Cardiac muscle cell (in vitro differentiated cells and primary cell): ENCODE results near the gene CCDC90B. TPM values are rescaled to one million over a fixed set of nuclear protein-coding genes. Genes with fewer than 3 reads are reported as not detected.
A peak's percentile ranks its signal among the peaks of the same experiment; 100 is the strongest.

Source experiments
- DNase-seq, 2 donors: peaks; one replicate each; pipeline versions ENCODE4 v3.0.0 to v3.0.0-alpha.2; 2010 to 2017; ENCODE audit warnings: low read depth in 1 of 2, low spot score in 1 of 2
- H3K27ac ChIP-seq: fragments of 200-600 bp; sonication (generic); 2 replicates; pipeline ENCODE4 v1.5.1; 2016
- H3K27me3 ChIP-seq: fragments of 200-600 bp; sonication (generic); 2 replicates; pipeline ENCODE4 v1.6.0; 2016; ENCODE audit warnings: control low read depth
- H3K36me3 ChIP-seq: fragments of 200-600 bp; sonication (generic); 2 replicates; pipeline ENCODE4 v1.5.1; 2016; ENCODE audit warnings: control low read depth
- H3K4me1 ChIP-seq: fragments of 200-600 bp; sonication (generic); 2 replicates; pipeline ENCODE4 v1.8.1; 2017; ENCODE audit warnings: low read depth, mild to moderate bottlenecking, mixed run types
- H3K4me3 ChIP-seq: fragments of 200-600 bp; sonication (generic); 2 replicates; pipeline ENCODE4 v1.5.1; 2016; ENCODE audit warnings: mild to moderate bottlenecking
- H3K9me3 ChIP-seq: fragments of 200-600 bp; sonication (generic); 2 replicates; pipeline ENCODE4 v1.5.1; 2017; ENCODE audit warnings: low read depth, mild to moderate bottlenecking, control low read depth
- polyA plus RNA-seq: library from polyadenylated mRNA; unstranded; fragments of >200 nt; fragmentation: Nextera tagmentation; extraction: Ambion mirVana; gene quantifications from 2 replicates; pipeline ENCODE4 v1.2.1, GENCODE V29; 2016
- total RNA-seq: library from RNA; depleted of rRNA; stranded (reverse); fragments of >200 nt; gene quantifications from 2 replicates; pipeline ENCODE4 v1.2.3, GENCODE V29; 2016
- TF ChIP-seq, protein P1 (sequence below): IDR thresholded peaks from 2 replicates; pipeline ENCODE4 v1.5.1; 2012; ENCODE audit warnings: low read depth, mild to moderate bottlenecking, low read length

The CCDC90B gene
- total and polyA plus RNA-seq, 2 experiments from 2014 or later, result 58.8 to 94.1 TPM

DNA sequence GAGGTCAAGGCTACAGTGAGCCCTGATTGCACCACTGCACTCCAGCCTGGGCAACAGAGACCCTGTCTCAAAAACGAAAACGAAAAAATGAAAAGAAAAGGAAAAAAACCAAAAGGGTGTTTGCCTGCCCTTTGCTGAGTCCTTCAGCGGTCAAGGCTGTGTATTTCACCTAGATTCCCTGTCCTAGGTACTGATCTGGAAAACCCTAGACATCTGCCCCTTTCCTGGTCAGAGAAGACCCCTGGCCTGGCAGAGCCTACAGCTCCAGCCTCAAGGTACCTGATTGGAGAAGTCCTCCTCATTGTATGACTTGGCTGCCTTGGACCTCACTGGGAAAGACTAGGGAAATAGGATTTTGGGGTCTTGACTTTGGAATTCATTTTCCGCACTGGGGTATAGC, 8.0 kb upstream of the CCDC90B start:
- TF ChIP-seq, protein P1, sequence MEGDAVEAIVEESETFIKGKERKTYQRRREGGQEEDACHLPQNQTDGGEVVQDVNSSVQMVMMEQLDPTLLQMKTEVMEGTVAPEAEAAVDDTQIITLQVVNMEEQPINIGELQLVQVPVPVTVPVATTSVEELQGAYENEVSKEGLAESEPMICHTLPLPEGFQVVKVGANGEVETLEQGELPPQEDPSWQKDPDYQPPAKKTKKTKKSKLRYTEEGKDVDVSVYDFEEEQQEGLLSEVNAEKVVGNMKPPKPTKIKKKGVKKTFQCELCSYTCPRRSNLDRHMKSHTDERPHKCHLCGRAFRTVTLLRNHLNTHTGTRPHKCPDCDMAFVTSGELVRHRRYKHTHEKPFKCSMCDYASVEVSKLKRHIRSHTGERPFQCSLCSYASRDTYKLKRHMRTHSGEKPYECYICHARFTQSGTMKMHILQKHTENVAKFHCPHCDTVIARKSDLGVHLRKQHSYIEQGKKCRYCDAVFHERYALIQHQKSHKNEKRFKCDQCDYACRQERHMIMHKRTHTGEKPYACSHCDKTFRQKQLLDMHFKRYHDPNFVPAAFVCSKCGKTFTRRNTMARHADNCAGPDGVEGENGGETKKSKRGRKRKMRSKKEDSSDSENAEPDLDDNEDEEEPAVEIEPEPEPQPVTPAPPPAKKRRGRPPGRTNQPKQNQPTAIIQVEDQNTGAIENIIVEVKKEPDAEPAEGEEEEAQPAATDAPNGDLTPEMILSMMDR, result no peak
- H3K9me3 ChIP-seq, result no peaks in the 10 kb centered on the region
- DNase-seq, result peak in 1 of 2 donors; percentile 25
- H3K27me3 ChIP-seq, result no peaks in the 10 kb centered on the region
- no peak overlapping the region for H3K27ac ChIP-seq
- H3K4me1 ChIP-seq, result no peaks in the 10 kb centered on the region
- no peak overlapping the region for H3K4me3 ChIP-seq
- H3K36me3 ChIP-seq, result no peaks in the 10 kb centered on the region

DNA sequence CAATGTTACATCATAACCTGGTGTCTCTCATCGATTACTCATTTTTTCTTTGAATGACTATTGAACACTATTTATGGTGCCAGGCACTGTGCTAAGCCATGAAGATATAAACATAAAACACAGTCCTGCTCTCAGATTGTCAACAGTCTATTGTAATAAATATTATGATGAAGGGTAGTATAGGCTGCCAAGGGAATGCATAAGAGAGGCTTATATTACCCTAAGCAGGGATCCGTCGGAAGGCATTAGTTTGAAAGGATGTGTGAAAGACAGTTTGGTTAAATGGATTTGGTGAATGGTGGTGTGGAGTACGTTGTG, 7.2 kb upstream of the CCDC90B start:
- Histone ChIP-seq H3K4me1 (no peaks in the 10 kb centered on the region), H3K27ac (no peak overlapping the region), H3K27me3 (no peaks in the 10 kb centered on the region), H3K4me3 (no peak overlapping the region), H3K9me3 (no peaks in the 10 kb centered on the region), H3K36me3 (no peaks in the 10 kb centered on the region)
- TF ChIP-seq, protein P1, result no peak
- DNase-seq, result no peak

GRCh38 chr11:83292709-83293456, 6.7 kb upstream of the CCDC90B start:
- DNase-seq, result peak; percentile 71 to 80
- H3K27ac ChIP-seq, result no peak overlapping the region
- H3K27me3 ChIP-seq, result no peaks in the 10 kb centered on the region
- no peaks in the 10 kb centered on the region for H3K4me1 ChIP-seq
- H3K36me3 ChIP-seq, result no peaks in the 10 kb centered on the region
- no peaks in the 10 kb centered on the region for H3K9me3 ChIP-seq
- TF ChIP-seq, protein P1, result peak; percentile 81
- H3K4me3 ChIP-seq, result no peak overlapping the region

- no peaks in the 10 kb centered on the region for H3K27me3 ChIP-seq
- no peak for DNase-seq
- H3K27ac ChIP-seq, result no peak overlapping the region
- no peak overlapping the region for H3K4me3 ChIP-seq
- TF ChIP-seq, protein P1, result no peak
- H3K4me1 ChIP-seq, result peaks cover 11% of the 10 kb centered on the region
- H3K36me3 ChIP-seq, result no peaks in the 10 kb centered on the region
- H3K9me3 ChIP-seq, result no peaks in the 10 kb centered on the region
Observed at GRCh38 chr11:83287631-83288030, 1.5 kb upstream of the CCDC90B start.

- Histone ChIP-seq H3K4me3 (peak overlapping the region; percentile 78), H3K4me1 (peaks cover 11% of the 10 kb centered on the region), H3K27me3 (no peaks in the 10 kb centered on the region), H3K36me3 (no peaks in the 10 kb centered on the region), H3K27ac (peak overlapping the region; percentile 97), H3K9me3 (no peaks in the 10 kb centered on the region)
- DNase-seq, result no peak
- TF ChIP-seq, protein P1, result no peak
Observed at GRCh38 chr11:83285151-83285770, 906 bp downstream of the CCDC90B start.
